GM12892 (cell line): ENCODE measurements around the gene ZKSCAN8.

Experiments used
- POLR2A ChIP-seq: IDR thresholded peaks from 2 replicates; pipeline ENCODE4 v1.6.1; 2011; ENCODE audit warnings: low read depth, low read length, control low read depth
- POLR2AphosphoS5 ChIP-seq: IDR thresholded peaks from 2 replicates; pipeline ENCODE4 v1.6.1; 2011; ENCODE audit warnings: low read depth, low read length, control low read depth

DNA sequence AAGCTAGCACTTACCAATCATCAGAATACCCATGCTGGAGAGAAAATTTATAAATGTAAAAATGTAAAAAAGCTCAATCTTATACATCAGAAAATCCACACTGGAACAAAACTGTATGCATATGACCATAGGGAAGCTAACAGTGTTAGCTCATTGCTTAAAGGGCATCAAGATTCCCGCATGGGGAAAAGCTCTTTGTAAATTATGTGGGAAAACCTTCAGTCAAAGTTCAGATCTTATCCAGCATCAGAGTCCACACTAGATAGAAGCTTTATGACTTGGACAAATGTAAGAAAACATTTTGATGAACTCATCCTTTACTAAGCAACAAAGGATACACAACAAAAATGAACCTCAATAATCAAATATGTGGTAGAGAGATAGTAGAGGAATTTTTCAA lies 34.7 kb downstream of the ZKSCAN8 start:
- TF ChIP-seq POLR2A (no peak), POLR2AphosphoS5 (no peak)
